Liver (tissue), 9 donors: ENCODE measurements around the gene SLC7A14. TPM values are rescaled to one million over a fixed set of nuclear protein-coding genes. Genes with fewer than 3 reads are reported as not detected.

ENCODE experiments used
- DNase-seq: peaks from one replicate; pipeline ENCODE4 v3.0.0-alpha.2; 2017; ENCODE audit warnings: low spot score
- H3K27ac ChIP-seq, 2 donors: one replicate each; pipeline ENCODE4 v1.7.0; 2013; ENCODE audit warnings: inconsistent platforms in 2 of 2, low read length in 2 of 2, control low read depth in 1 of 2, low read depth in 1 of 2, mild to moderate bottlenecking in 1 of 2
- H3K27me3 ChIP-seq, 4 donors: one replicate each; pipeline versions ENCODE4 v1.6.1 to v1.7.0; 2013; ENCODE audit warnings: low read length in 3 of 4, inconsistent platforms in 1 of 4, mild to moderate bottlenecking in 1 of 4, moderate library complexity in 1 of 4; ENCODE audit not compliant: control insufficient read depth in 4 of 4, insufficient read depth in 4 of 4
- H3K36me3 ChIP-seq, 4 donors: one replicate each; pipeline versions ENCODE4 v1.6.1 to v1.7.0; 2013; ENCODE audit warnings: low read length in 3 of 4, mild to moderate bottlenecking in 3 of 4, low read depth in 1 of 4, moderate library complexity in 1 of 4; ENCODE audit not compliant: control insufficient read depth in 4 of 4, insufficient read depth in 3 of 4
- H3K4me1 ChIP-seq, 4 donors: one replicate each; pipeline versions ENCODE4 v1.6.1 to v1.7.0; 2013; ENCODE audit warnings: low read length in 3 of 4, mild to moderate bottlenecking in 3 of 4, moderate library complexity in 1 of 4; ENCODE audit not compliant: control insufficient read depth in 4 of 4, insufficient read depth in 4 of 4
- H3K4me3 ChIP-seq, 3 donors: one replicate each; pipeline versions ENCODE4 v1.6.1 to v1.7.0; 2013; ENCODE audit warnings: low read length in 3 of 3, control low read depth in 1 of 3, low read depth in 1 of 3, mild to moderate bottlenecking in 1 of 3
- H3K9ac ChIP-seq, 2 donors: one replicate each; pipeline ENCODE4 v1.7.0; 2013; ENCODE audit warnings: low read length in 2 of 2, mild to moderate bottlenecking in 2 of 2, moderate library complexity in 2 of 2, control low read depth in 1 of 2, low read depth in 1 of 2
- H3K9me3 ChIP-seq, 4 donors: one replicate each; pipeline versions ENCODE4 v1.6.1 to v1.7.0; 2013; ENCODE audit warnings: low read length in 3 of 4; ENCODE audit not compliant: control insufficient read depth in 4 of 4
- EGR1 ChIP-seq, 2 donors: IDR thresholded peaks; 2 replicates each; pipeline ENCODE4 v1.6.1; 2016 to 2018; ENCODE audit warnings: antibody characterized with exemption in 2 of 2, low read depth in 2 of 2
- FOXA1 ChIP-seq: IDR thresholded peaks from 2 replicates; pipeline ENCODE4 v1.6.1; 2016; ENCODE audit warnings: antibody characterized with exemption
- GABPA ChIP-seq, 2 donors: IDR thresholded peaks in 1 of 2; conservative IDR thresholded peaks in 1 of 2; 2 replicates each; pipeline ENCODE4 v1.6.1; 2016; ENCODE audit warnings: antibody characterized with exemption in 2 of 2, mild to moderate bottlenecking in 1 of 2, moderate library complexity in 1 of 2
- HNF4A ChIP-seq, 2 donors: conservative IDR thresholded peaks; 2 replicates each; pipeline ENCODE4 v1.6.1; 2016; ENCODE audit warnings: antibody characterized with exemption in 2 of 2, mild to moderate bottlenecking in 2 of 2
- HNF4G ChIP-seq: IDR thresholded peaks from 2 replicates; pipeline ENCODE4 v1.6.1; 2016; ENCODE audit warnings: antibody characterized with exemption
- NR2F2 ChIP-seq: IDR thresholded peaks from 2 replicates; pipeline ENCODE4 v1.6.1; 2016; ENCODE audit warnings: antibody characterized with exemption
- RAD21 ChIP-seq, 2 donors: IDR thresholded peaks; 2 replicates each; pipeline ENCODE4 v1.6.1; 2016; ENCODE audit warnings: antibody characterized with exemption in 2 of 2, mild to moderate bottlenecking in 2 of 2
- RXRA ChIP-seq, 2 donors: IDR thresholded peaks; 2 replicates each; pipeline ENCODE4 v1.6.1; 2017 to 2018; ENCODE audit warnings: antibody characterized with exemption in 2 of 2, mild to moderate bottlenecking in 1 of 2
- ZBTB33 ChIP-seq: IDR thresholded peaks from 2 replicates; pipeline ENCODE4 v1.6.1; 2016; ENCODE audit warnings: antibody characterized with exemption
- WGBS: extraction: QIAGEN DNeasy Blood & Tissue Kit; methylation state at CpG from one replicate; pipeline ENCODE4 v1.1.7; 2013; 5-methylcytosine and 5-hydroxymethylcytosine counted together
- polyA plus RNA-seq, 2 donors: library from polyadenylated mRNA; stranded (reverse) in 1 of 2; unstranded in 1 of 2; fragments of 200-250 nt in 1 of 2; fragments of >200 nt in 1 of 2; fragmentation: Nextera tagmentation in 1 of 2; extraction: Ambion mirVana in 1 of 2; gene quantifications; one replicate each; pipeline versions ENCODE4 v1.2.1 to v1.2.3, GENCODE V29; 2013 to 2015
- total RNA-seq, 2 donors: library from RNA; depleted of rRNA; stranded (reverse); fragments of >200 nt; gene quantifications; one replicate each; pipeline ENCODE4 v1.2.3, GENCODE V29; 2014
- TF ChIP-seq, protein P1 (sequence below): fragments of 150-350 bp; IDR thresholded peaks from 2 replicates; pipeline ENCODE4 v1.5.1; 2017; ENCODE audit warnings: improper control_type of control experiment, low read depth, low read length; ENCODE audit not compliant: missing input control
- TF ChIP-seq, protein P2 (sequence below): IDR thresholded peaks from 2 replicates; pipeline ENCODE4 v1.6.1; 2016; ENCODE audit warnings: antibody characterized with exemption
- donor health status: healthy.
- donor health status: healthy.
- donor health status: healthy.
- donor health status: healthy.
- donor health status: healthy.

SLC7A14 gene
- total and polyA plus RNA-seq, 4 donors = under 0.01 to 0.01 (median under 0.01) TPM; not detected in 1

DNA sequence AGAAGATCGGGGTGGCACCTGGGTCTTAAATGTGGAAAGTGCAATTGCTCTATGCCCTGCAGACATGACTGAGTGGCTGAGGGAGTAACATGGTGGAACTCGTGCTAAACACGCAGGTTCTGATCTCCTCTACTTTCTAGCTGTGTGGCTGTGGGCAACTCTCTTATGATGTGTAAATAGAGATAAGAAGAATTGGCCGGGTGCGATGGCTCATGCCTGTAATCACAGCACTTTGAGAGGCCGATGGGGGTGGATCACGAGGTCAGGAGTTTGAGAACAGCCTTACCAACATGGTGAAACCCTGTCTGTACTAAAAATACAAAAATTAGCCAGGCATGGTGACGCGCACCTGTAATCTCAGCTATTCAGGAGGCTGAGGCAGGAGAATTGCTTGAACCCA is 99.5 kb downstream of the SLC7A14 start:
- DNase-seq = no peak
- H3K4me1 ChIP-seq = peaks cover 0 to 3% (median 1%) of the 10 kb centered on the region in 4 donors
- no peak overlapping the region for H3K4me3 ChIP-seq
- WGBS = 54% methylated on average over 9 of the region's 9 CpGs
- H3K9ac ChIP-seq = no peak overlapping the region
- H3K36me3 ChIP-seq = no peaks in the 10 kb centered on the region
- no peaks in the 10 kb centered on the region for H3K9me3 ChIP-seq
- H3K27ac ChIP-seq = no peak overlapping the region
- no peak for TF ChIP-seq HNF4G
- TF ChIP-seq GABPA (IDR thresholded peaks at IDR 0.05 in 1 of 2, conservative IDR thresholded peaks at IDR 0.05 in 1 of 2) = no peak
- TF ChIP-seq, protein P1, sequence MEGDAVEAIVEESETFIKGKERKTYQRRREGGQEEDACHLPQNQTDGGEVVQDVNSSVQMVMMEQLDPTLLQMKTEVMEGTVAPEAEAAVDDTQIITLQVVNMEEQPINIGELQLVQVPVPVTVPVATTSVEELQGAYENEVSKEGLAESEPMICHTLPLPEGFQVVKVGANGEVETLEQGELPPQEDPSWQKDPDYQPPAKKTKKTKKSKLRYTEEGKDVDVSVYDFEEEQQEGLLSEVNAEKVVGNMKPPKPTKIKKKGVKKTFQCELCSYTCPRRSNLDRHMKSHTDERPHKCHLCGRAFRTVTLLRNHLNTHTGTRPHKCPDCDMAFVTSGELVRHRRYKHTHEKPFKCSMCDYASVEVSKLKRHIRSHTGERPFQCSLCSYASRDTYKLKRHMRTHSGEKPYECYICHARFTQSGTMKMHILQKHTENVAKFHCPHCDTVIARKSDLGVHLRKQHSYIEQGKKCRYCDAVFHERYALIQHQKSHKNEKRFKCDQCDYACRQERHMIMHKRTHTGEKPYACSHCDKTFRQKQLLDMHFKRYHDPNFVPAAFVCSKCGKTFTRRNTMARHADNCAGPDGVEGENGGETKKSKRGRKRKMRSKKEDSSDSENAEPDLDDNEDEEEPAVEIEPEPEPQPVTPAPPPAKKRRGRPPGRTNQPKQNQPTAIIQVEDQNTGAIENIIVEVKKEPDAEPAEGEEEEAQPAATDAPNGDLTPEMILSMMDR = no peak
- TF ChIP-seq, protein P2, sequence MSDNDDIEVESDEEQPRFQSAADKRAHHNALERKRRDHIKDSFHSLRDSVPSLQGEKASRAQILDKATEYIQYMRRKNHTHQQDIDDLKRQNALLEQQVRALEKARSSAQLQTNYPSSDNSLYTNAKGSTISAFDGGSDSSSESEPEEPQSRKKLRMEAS = no peak
- TF ChIP-seq FOXA1 = no peak
- TF ChIP-seq RAD21 (IDR thresholded peaks at IDR 0.05) = no peak
- peak in 1 of 2 donors; percentile 25 for TF ChIP-seq RXRA (IDR thresholded peaks at IDR 0.05)
- peak in 1 of 2 donors; percentile 27 for TF ChIP-seq HNF4A (conservative IDR thresholded peaks at IDR 0.05)
- no peaks in the 10 kb centered on the region for H3K27me3 ChIP-seq

- Histone ChIP-seq H3K27ac (no peak overlapping the region), H3K9ac (no peak overlapping the region), H3K36me3 (no peaks in the 10 kb centered on the region), H3K4me1 (peaks cover 0 to 3% (median 1%) of the 10 kb centered on the region in 4 donors), H3K9me3 (no peaks in the 10 kb centered on the region), H3K27me3 (no peaks in the 10 kb centered on the region), H3K4me3 (no peak overlapping the region)
- 86% methylated on average over 4 of the region's 4 CpGs for WGBS
- TF ChIP-seq GABPA (IDR thresholded peaks at IDR 0.05 in 1 of 2, conservative IDR thresholded peaks at IDR 0.05 in 1 of 2) (no peak), EGR1 (IDR thresholded peaks at IDR 0.05; ENCODE audit: low read depth in 2 of 2) (no peak), FOXA1 (no peak), ZBTB33 (no peak), RAD21 (IDR thresholded peaks at IDR 0.05) (no peak), HNF4G (no peak)
- TF ChIP-seq, protein P2 = no peak
- no peak for DNase-seq
These were observed 100.2 kb downstream of the SLC7A14 start for GRCh38 chr3:170485696-170486095.

DNA sequence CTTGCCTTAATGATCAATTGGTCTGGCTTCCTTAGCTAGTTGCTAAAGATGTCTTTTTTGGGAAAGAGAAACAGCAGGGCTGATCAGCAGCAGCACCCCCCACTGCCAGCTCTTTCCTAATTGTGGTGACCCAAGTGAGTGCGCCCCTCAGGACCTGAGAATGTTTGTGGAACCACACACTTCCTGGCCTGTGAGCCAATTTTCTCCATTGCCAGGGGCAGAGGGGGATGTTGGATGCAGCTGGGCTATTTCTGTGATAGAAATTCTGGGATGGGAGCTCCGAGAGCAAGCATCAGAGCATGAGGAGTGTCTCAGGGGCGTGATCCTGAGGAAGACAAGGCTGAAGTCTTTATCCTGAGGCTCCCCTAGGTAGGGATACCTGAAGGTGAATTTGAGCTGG is 100.6 kb downstream of the SLC7A14 start:
- no peaks in the 10 kb centered on the region for H3K9me3 ChIP-seq
- H3K4me1 ChIP-seq = peaks cover 0 to 3% (median 1%) of the 10 kb centered on the region in 4 donors
- no peak overlapping the region for H3K9ac ChIP-seq
- no peaks in the 10 kb centered on the region for H3K27me3 ChIP-seq
- H3K36me3 ChIP-seq = no peaks in the 10 kb centered on the region
- no peak overlapping the region for H3K4me3 ChIP-seq
- DNase-seq = no peak
- 85% methylated on average over 3 of the region's 3 CpGs for WGBS
- TF ChIP-seq NR2F2 = no peak
- no peak overlapping the region for H3K27ac ChIP-seq
